GM18511 (cell line): Measurements from ENCODE around the gene PRRG3.
A peak's percentile ranks its signal among the peaks of the same experiment; 100 is the strongest.

Experiments
- ATAC-seq: cut with Tn5 transposase; IDR thresholded peaks from one replicate; pipeline ENCODE4 v1.9.1; 2021; ENCODE audit warnings: mild to moderate bottlenecking, moderate library complexity; ENCODE audit not compliant: unreplicated experiment

The PRRG3 gene

GRCh38 chrX:151741606-151742005 is 46.3 kb downstream of the PRRG3 start:
- no peak for ATAC-seq

- ATAC-seq = no peak
Observed at GRCh38 chrX:151742311-151742710, 47.1 kb downstream of the PRRG3 start.

- ATAC-seq = no peak
Observed at GRCh38 chrX:151743651-151744470, 48.6 kb downstream of the PRRG3 start.

GRCh38 chrX:151745651-151746050 is 50.4 kb downstream of the PRRG3 start:
- ATAC-seq = no peak

GRCh38 chrX:151746502-151746901 is 51.2 kb downstream of the PRRG3 start:
- ATAC-seq = no peak

- ATAC-seq = no peak
Observed at GRCh38 chrX:151750511-151750910, 55.3 kb downstream of the PRRG3 start.

- ATAC-seq = no peak
Observed at GRCh38 chrX:151752847-151753246, 57.6 kb downstream of the PRRG3 start.

GRCh38 chrX:151753313-151754046 is 58.2 kb downstream of the PRRG3 start:
- ATAC-seq = peak; percentile 87

GRCh38 chrX:151754047-151754429 is 58.8 kb downstream of the PRRG3 start:
- ATAC-seq = no peak

- ATAC-seq = no peak
Observed at GRCh38 chrX:151754641-151755215, 59.5 kb downstream of the PRRG3 start.
